Inferior parietal cortex (tissue), 1 donor: Measurements from ENCODE around the gene ZNF536.
A peak's percentile ranks its signal among the peaks of the same experiment; 100 is the strongest.

Source experiments
- DNase-seq: peaks from one replicate; pipeline ENCODE4 v3.0.0-alpha.2; 2016; ENCODE audit errors: extremely low spot score

Gene ZNF536

GRCh38 chr19:30371960-30372824 is at the start of gene ZNF536:
Gene ZNF536 (plus strand): TSS chr19:30372384. CDS start chr19:30443563, 71,179 bp downstream.
- peak; percentile 75 for DNase-seq

GRCh38 chr19:30322641-30323320 is 49.4 kb upstream of the ZNF536 start:
- DNase-seq: no peak

GRCh38 chr19:30323904-30324303 is 48.3 kb upstream of the ZNF536 start:
- no peak for DNase-seq

GRCh38 chr19:30324982-30325381 is 47.2 kb upstream of the ZNF536 start:
- no peak for DNase-seq

GRCh38 chr19:30325676-30326392 is 46.4 kb upstream of the ZNF536 start:
- no peak for DNase-seq

GRCh38 chr19:30326393-30326710 is 45.8 kb upstream of the ZNF536 start:
- no peak for DNase-seq

GRCh38 chr19:30327331-30327730 is 44.9 kb upstream of the ZNF536 start:
- DNase-seq: no peak

- DNase-seq: no peak
Measured at GRCh38 chr19:30328096-30328495, 44.1 kb upstream of the ZNF536 start.

GRCh38 chr19:30330266-30330665 is 41.9 kb upstream of the ZNF536 start:
- DNase-seq: no peak

- no peak for DNase-seq
Measured at GRCh38 chr19:30332445-30333234, 39.5 kb upstream of the ZNF536 start.

GRCh38 chr19:30333291-30334065 is 38.7 kb upstream of the ZNF536 start:
- DNase-seq: no peak

GRCh38 chr19:30334841-30335240 is 37.3 kb upstream of the ZNF536 start:
- no peak for DNase-seq

GRCh38 chr19:30335306-30335886 is 36.8 kb upstream of the ZNF536 start:
- DNase-seq: no peak

- no peak for DNase-seq
Measured at GRCh38 chr19:30336290-30336689, 35.9 kb upstream of the ZNF536 start.

GRCh38 chr19:30338041-30338456 is 34.1 kb upstream of the ZNF536 start:
- no peak for DNase-seq

- DNase-seq: no peak
Measured at GRCh38 chr19:30338878-30339623, 33.1 kb upstream of the ZNF536 start.

GRCh38 chr19:30339624-30340525 is 32.3 kb upstream of the ZNF536 start:
- no peak for DNase-seq

GRCh38 chr19:30340771-30341561 is 31.2 kb upstream of the ZNF536 start:
- no peak for DNase-seq
